ENCODE measurements around the gene HECW1.
A peak's percentile ranks its signal among the peaks of the same experiment; 100 is the strongest.

HECW1 gene

DNA sequence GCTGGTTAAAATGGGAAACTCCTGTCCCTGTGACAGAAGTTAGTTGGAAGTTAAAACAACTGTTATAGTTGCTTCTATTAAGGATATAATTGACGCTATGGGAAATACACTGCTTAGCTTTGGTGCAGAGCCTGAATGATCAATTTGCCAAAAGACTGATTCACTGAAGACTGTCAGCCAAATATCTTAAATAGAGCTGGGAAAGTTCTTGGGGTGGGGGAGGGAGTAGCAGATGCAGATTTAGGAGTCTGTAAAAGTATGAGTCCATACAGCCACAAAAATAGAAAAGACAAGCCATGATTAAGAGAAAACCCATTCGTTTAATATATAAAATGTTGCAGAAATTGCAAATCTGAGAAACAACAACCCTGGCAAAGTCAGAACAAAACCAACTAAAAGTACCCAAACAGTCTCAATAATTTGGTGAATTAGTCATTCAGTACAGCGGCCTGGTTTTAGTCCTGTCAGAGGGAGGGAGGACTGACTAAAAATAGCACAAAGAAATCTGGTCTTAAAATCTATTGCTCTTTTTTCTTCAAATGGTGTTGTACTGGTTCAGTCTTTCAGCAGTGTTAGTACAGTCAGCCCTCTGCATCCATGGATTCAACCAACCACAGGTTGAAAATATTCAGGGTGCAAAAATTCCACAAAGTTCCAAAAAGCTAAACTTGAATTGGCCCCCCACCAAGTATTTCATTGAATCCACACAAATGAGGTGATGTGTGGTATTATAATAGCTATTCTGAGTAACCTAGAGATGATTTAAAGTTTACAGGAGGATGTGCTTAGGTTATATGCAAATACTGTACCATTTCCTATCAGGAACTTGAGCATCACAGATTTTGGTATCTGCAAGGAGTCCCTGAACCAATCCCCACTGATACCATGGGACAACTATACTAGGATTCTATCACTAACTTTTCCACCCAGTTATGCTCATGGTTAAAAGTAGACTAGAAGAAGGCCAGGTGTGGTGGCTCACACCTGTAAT lies 500.4 kb downstream of the HECW1 start:
- DNase-seq (ENCODE audit: low spot score): peak; percentile 50
